Epithelial cell of proximal tubule (primary cell): ENCODE data around the gene TCF7L2. TPM values are rescaled to one million over a fixed set of nuclear protein-coding genes. Genes with fewer than 3 reads are reported as not detected.

Experiments used
- DNase-seq: peaks from one replicate; pipeline ENCODE4 v3.0.0-alpha.2; 2011; ENCODE audit warnings: low read depth
- H3K4me3 ChIP-seq: 2 replicates; pipeline ENCODE4 v1.5.1; 2011; ENCODE audit warnings: low read depth, mild to moderate bottlenecking, low read length
- total RNA-seq: library from RNA; depleted of rRNA; stranded (reverse); fragments of >200 nt; gene quantifications from 2 replicates; pipeline ENCODE4 v1.2.3, GENCODE V29; 2015
- TF ChIP-seq, protein P1 (sequence below): conservative IDR thresholded peaks from 2 replicates; pipeline ENCODE4 v1.5.1; 2012; ENCODE audit warnings: low read depth, mild to moderate bottlenecking, low read length

The TCF7L2 gene
- total RNA-seq, 1 donor from 2014 or later = 5.4 TPM

DNA sequence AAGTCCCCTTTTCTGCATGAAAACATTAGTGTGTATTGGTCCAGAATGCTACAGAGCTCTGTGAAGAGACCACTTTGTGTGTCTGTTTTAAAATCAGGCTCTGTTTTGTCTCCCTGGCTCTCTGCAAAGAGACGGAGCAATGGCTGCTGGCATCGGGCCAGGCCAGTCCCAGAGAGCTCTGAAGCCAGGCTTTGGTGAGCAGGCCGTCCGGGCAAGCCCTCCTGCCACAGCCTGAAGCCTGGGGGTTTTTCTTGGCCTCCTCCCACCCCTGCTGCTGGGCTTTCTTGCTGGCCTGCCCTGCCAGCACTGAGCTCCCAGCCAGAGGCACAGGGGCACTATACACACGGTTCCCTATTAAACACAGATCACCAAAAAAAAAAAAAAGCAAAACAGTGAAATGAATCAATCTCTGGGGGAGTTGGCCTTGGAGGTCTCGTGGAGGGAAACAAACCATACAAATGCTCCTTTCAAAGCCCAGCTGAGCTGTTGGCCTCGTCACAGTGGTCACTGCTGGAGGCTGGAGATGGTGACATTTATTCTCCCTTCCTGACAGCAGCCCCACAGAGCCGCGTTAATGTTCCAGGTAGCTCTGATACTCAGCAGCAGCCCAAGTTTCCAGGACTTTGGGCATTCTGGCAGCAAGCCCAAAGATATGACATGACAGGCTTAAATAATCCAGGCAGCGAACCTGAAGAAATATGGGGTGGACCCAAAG is 237.2 kb downstream of the TCF7L2 start:
- H3K4me3 ChIP-seq = no peak overlapping the region
- TF ChIP-seq, protein P1, sequence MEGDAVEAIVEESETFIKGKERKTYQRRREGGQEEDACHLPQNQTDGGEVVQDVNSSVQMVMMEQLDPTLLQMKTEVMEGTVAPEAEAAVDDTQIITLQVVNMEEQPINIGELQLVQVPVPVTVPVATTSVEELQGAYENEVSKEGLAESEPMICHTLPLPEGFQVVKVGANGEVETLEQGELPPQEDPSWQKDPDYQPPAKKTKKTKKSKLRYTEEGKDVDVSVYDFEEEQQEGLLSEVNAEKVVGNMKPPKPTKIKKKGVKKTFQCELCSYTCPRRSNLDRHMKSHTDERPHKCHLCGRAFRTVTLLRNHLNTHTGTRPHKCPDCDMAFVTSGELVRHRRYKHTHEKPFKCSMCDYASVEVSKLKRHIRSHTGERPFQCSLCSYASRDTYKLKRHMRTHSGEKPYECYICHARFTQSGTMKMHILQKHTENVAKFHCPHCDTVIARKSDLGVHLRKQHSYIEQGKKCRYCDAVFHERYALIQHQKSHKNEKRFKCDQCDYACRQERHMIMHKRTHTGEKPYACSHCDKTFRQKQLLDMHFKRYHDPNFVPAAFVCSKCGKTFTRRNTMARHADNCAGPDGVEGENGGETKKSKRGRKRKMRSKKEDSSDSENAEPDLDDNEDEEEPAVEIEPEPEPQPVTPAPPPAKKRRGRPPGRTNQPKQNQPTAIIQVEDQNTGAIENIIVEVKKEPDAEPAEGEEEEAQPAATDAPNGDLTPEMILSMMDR = no peak
- DNase-seq = no peak

DNA sequence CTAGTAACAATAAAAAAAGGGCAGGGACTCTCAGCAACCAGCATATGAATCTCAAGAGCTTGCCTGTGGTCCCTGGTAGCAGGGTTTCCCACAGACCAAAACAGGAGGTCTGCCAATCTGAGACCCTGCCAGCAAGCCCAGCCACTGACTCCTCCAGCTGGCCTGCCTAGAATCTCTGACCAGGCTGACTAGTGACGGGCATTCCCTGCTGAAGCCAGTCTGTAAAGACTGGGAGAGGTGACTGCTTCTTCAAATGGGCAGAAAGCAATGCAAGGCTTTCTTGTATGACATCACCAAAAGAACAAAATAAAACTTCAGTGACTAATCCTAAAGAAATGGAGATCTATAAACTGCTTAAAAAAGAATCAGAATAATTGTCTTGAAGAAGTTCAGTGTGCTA is 249.4 kb downstream of the TCF7L2 start:
- DNase-seq = no peak
- H3K4me3 ChIP-seq = no peak overlapping the region
- TF ChIP-seq, protein P1 = no peak

DNA sequence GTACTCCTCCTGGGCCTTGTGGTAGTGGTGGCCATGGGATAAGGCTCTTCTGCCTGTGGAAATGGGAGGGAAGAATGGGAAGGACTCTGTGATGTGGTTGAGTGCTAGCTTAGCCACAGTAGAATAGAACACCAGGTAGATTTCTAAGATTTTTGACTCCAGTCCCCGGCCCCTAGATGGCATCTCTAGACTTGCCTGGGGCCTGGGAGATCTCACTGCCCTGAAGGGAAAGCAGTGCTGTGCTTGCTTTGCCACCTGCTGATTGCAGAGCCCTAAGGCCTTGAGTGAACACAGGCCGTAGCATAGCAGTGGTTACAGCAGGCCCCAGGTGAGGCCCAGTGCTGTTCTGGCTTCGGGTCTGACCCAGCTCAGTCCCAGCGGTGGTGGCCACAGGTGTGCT is 252.0 kb downstream of the TCF7L2 start:
- TF ChIP-seq, protein P1 = no peak
- no peak overlapping the region for H3K4me3 ChIP-seq
- DNase-seq = no peak

DNA sequence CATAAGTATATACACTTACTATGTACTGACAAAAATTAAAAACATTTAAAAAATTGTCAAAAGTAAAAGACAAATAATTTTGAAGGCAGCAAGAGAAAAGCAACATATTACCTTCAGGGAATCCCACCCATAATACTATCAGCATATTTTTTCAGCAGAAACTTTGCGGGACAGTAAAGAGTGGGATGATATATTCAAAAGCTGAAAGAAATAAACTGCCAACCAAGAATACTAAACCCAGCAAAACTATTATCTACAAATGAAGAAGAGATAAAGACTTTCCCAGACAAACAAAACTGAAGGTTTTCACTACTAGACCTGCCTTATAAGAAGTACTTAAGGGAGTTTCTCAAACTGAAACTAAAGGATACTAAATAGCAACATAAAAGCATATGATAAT is 257.9 kb downstream of the TCF7L2 start:
- DNase-seq = no peak
- TF ChIP-seq, protein P1 = no peak
- H3K4me3 ChIP-seq = no peak overlapping the region

DNA sequence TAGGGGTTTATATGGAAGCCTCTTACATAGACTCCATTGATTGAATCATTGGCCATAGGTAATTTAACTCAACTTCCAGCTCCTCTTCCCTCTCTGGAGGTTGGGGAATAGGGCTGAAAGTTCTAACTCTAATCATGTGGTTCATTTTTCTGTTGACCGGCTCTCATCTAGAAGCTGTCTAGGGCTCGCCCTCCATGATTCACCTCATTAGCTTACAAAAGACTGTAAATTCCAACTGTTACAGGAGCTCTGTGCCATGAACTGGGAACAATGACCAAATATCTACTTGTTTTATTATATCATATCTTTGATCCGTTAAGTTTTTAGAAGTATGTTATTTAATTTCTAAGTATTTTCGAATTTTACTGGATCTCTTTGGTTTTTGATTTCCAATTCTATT is 263.0 kb downstream of the TCF7L2 start:
- TF ChIP-seq, protein P1 = no peak
- DNase-seq = no peak
- no peak overlapping the region for H3K4me3 ChIP-seq

DNA sequence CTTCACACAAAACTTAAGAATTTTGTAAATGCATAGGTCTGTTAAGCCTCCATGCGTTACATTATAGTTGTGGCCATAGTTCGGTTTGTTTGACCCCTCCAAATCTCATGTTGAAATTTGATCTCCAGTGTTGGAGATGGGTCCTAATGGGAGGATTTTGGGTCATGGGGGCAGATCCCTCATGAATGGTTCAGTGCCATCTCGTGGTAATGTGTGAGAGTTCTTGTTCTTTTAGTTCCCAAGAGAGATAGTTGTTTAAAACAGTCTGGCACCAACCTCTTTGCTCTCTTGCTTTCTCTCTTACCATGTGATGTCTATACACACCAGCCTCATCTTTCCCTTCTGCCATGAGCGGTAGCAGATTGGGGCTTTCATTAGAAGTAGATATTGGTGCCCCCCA is 264.3 kb downstream of the TCF7L2 start:
- DNase-seq = no peak
- no peak overlapping the region for H3K4me3 ChIP-seq
- TF ChIP-seq, protein P1 = peak; percentile 22

DNA sequence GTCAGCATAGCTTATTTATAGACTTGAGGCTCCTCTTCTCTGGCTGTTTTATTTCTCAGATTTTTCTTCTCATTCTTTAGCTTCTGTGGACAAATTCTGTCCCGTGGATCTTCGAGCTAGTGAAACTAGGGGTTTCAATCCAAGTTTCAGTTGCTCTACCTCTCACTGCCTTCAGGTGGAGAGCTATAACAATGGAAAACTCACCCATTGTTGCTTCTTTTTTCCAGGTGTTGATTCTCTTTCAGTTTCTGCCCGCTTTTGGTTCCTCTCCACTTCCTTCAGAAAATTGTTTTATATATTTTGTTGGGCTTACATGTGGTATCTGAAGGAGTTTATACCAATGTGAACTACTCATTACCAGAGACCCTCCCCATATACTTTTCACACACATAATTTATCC is 266.1 kb downstream of the TCF7L2 start:
- TF ChIP-seq, protein P1 = peak; percentile 55
- DNase-seq = no peak

More for the DNA sequence above, 266.1 kb downstream of the TCF7L2 start:
- H3K4me3 ChIP-seq = no peak overlapping the region
